Adrenal gland (tissue), 5 donors: ENCODE measurements around the gene BTN3A1.

ENCODE experiments used
- POLR2A ChIP-seq, 2 donors: fragments of 450-650 bp; IDR thresholded peaks; one replicate each; pipeline ENCODE4 v1.6.1; 2017; ENCODE audit warnings: antibody characterized with exemption in 2 of 2, mild to moderate bottlenecking in 2 of 2, moderate library complexity in 1 of 2
- TF ChIP-seq, protein P1 (sequence below), 6 experiments: fragments of 450-650 bp in 4 of 6; fragments of 200-600 bp in 2 of 6; sonication (generic) in 1 of 6; IDR thresholded peaks; 1 replicate in 5 of 6; 2 replicates in 1 of 6; pipeline versions ENCODE4 v1.5.1 to v1.8.0; 2016 to 2021; ENCODE audit warnings: antibody characterized with exemption in 6 of 6, mild to moderate bottlenecking in 2 of 6, moderate library complexity in 1 of 6
- donor health status: DM: no; HTN: no; CAD: no.

DNA sequence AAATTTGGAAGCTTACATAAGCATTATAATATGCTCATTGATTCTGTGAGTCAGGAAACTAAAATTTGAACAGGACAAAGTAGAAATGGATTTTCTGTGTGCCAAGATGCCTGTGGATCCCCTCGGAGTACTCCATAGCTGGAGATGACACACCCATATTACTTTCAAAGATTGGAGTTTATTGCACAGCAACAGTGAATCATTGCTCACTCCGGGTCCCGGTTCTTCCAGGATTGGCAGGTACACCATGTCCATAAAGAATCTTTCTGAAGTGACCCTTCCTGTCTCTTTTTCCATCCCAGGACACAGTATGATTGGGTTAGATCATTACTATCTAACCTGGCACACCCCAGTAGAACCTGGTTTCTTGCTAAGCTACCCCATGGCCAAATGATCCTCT is 21.8 kb upstream of the BTN3A1 start:
- no peak for TF ChIP-seq POLR2A (IDR thresholded peaks at IDR 0.05)
- TF ChIP-seq, protein P1, sequence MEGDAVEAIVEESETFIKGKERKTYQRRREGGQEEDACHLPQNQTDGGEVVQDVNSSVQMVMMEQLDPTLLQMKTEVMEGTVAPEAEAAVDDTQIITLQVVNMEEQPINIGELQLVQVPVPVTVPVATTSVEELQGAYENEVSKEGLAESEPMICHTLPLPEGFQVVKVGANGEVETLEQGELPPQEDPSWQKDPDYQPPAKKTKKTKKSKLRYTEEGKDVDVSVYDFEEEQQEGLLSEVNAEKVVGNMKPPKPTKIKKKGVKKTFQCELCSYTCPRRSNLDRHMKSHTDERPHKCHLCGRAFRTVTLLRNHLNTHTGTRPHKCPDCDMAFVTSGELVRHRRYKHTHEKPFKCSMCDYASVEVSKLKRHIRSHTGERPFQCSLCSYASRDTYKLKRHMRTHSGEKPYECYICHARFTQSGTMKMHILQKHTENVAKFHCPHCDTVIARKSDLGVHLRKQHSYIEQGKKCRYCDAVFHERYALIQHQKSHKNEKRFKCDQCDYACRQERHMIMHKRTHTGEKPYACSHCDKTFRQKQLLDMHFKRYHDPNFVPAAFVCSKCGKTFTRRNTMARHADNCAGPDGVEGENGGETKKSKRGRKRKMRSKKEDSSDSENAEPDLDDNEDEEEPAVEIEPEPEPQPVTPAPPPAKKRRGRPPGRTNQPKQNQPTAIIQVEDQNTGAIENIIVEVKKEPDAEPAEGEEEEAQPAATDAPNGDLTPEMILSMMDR (IDR thresholded peaks at IDR 0.05): no peak
